Measurements from ENCODE around the gene FOLR1. TPM values are rescaled to one million over a fixed set of nuclear protein-coding genes. Genes with fewer than 3 reads are reported as not detected.

FOLR1 gene
- total and polyA plus RNA-seq, 10 of the 15 experiments (the other 5 are each of a cell fraction or from before 2014, with no cell fraction given), result not detected

- FAIRE-seq, result no peak
Measured at GRCh38 chr11:72195518-72196270, 3.8 kb downstream of the FOLR1 start.

More at GRCh38 chr11:72195518-72196270, 3.8 kb downstream of the FOLR1 start:
- ChIA-PET CTCF (interaction anchor here (0.5 to 0.9 kb wide), 5 partner anchors 15 to 51 kb away, joined by 3 to 4 read pairs (median 4); no protein-coding TSS in a partner anchor), RAD21 (ENCODE audit: unreplicated experiment) (no interaction called here), SMC1A (ENCODE audit: uncharacterized antibody, unreplicated experiment) (interaction anchor here (0.6 kb wide), 1 partner anchor 15 kb away, joined by 3 read pairs; no protein-coding TSS in a partner anchor), POLR2A (interaction anchor here (0.6 kb wide), 1 partner anchor 37 kb away, joined by 6 read pairs; no protein-coding TSS in a partner anchor)
- H3K4me1 ChIP-seq (ENCODE audit: control insufficient read depth, insufficient read depth, low read length), result no peaks in the 10 kb centered on the region
- no peaks in the 10 kb centered on the region for H3K36me3 ChIP-seq (ENCODE audit: control insufficient read depth in 2 of 2, insufficient read depth in 2 of 2, low read length in 1 of 2)
- no TSS peak for BruUV-seq (replicated peaks)
- no peaks in the 10 kb centered on the region for H3K9me3 ChIP-seq (replicated peaks; ENCODE audit: control insufficient read depth, insufficient read depth, low read length)
- H3K27ac ChIP-seq (ENCODE audit: control insufficient read depth, insufficient read depth), result no peak overlapping the region
- ATAC-seq (no peak), DNase-seq (ENCODE audit: low read depth, low spot score) (no peak)
- TF ChIP-seq, protein P1, sequence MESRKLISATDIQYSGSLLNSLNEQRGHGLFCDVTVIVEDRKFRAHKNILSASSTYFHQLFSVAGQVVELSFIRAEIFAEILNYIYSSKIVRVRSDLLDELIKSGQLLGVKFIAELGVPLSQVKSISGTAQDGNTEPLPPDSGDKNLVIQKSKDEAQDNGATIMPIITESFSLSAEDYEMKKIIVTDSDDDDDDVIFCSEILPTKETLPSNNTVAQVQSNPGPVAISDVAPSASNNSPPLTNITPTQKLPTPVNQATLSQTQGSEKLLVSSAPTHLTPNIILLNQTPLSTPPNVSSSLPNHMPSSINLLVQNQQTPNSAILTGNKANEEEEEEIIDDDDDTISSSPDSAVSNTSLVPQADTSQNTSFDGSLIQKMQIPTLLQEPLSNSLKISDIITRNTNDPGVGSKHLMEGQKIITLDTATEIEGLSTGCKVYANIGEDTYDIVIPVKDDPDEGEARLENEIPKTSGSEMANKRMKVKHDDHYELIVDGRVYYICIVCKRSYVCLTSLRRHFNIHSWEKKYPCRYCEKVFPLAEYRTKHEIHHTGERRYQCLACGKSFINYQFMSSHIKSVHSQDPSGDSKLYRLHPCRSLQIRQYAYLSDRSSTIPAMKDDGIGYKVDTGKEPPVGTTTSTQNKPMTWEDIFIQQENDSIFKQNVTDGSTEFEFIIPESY (IDR thresholded peaks at IDR 0.05), result no peak
- TF ChIP-seq ZNF24 (IDR thresholded peaks at IDR 0.05) (no peak), CBX3 (IDR thresholded peaks at IDR 0.05; ENCODE audit: borderline replicate concordance, low read depth) (no peak), SMARCA5 (IDR thresholded peaks at IDR 0.05) (no peak), CUX1 (IDR thresholded peaks at IDR 0.05; ENCODE audit: insufficient replicate concordance, low read depth, low read length) (no peak), HCFC1 (IDR thresholded peaks at IDR 0.05; ENCODE audit: low read length) (no peak), KLF5 (IDR thresholded peaks at IDR 0.05; ENCODE audit: partially characterized antibody) (no peak), MYC (IDR thresholded peaks at IDR 0.05; ENCODE audit: insufficient read depth, insufficient read length, insufficient replicate concordance, low read length, severe bottlenecking) (no peak), CBX5 (IDR thresholded peaks at IDR 0.05; ENCODE audit: low read depth) (no peak)
- TF ChIP-seq, protein P2, sequence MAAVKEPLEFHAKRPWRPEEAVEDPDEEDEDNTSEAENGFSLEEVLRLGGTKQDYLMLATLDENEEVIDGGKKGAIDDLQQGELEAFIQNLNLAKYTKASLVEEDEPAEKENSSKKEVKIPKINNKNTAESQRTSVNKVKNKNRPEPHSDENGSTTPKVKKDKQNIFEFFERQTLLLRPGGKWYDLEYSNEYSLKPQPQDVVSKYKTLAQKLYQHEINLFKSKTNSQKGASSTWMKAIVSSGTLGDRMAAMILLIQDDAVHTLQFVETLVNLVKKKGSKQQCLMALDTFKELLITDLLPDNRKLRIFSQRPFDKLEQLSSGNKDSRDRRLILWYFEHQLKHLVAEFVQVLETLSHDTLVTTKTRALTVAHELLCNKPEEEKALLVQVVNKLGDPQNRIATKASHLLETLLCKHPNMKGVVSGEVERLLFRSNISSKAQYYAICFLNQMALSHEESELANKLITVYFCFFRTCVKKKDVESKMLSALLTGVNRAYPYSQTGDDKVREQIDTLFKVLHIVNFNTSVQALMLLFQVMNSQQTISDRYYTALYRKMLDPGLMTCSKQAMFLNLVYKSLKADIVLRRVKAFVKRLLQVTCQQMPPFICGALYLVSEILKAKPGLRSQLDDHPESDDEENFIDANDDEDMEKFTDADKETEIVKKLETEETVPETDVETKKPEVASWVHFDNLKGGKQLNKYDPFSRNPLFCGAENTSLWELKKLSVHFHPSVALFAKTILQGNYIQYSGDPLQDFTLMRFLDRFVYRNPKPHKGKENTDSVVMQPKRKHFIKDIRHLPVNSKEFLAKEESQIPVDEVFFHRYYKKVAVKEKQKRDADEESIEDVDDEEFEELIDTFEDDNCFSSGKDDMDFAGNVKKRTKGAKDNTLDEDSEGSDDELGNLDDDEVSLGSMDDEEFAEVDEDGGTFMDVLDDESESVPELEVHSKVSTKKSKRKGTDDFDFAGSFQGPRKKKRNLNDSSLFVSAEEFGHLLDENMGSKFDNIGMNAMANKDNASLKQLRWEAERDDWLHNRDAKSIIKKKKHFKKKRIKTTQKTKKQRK (IDR thresholded peaks at IDR 0.05; ENCODE audit: low read depth, low read length), result no peak
- no peak overlapping the region for H2AFZ ChIP-seq (ENCODE audit: control insufficient read depth, low read depth, low read length)
- H3K27me3 ChIP-seq (replicated peaks in 1 of 2; ENCODE audit: control insufficient read depth in 2 of 2, insufficient read depth in 2 of 2, low read length in 1 of 2), result no peaks in the 10 kb centered on the region
- no peaks in the 10 kb centered on the region for H3K79me2 ChIP-seq (ENCODE audit: control insufficient read depth, insufficient read depth, low read length)
- in situ Hi-C loops (cut with MboI), result no loop called here
- no peak overlapping the region for H3K9ac ChIP-seq (ENCODE audit: control insufficient read depth, insufficient read depth, low read length)
- H3K4me2 ChIP-seq (ENCODE audit: control insufficient read depth, insufficient read depth), result no peak overlapping the region
- no peak overlapping the region for H3K4me3 ChIP-seq
- no peaks in the 10 kb centered on the region for H4K20me1 ChIP-seq (ENCODE audit: control insufficient read depth, insufficient read depth)
- intact Hi-C loops (cut with micrococcal nuclease; ENCODE audit: unreplicated experiment), result no loop called here
- WGBS (ENCODE audit: insufficient coverage, insufficient replicate concordance, low lambda C conversion rate, missing lambda C conversion rate), result 63% methylated on average over 12 of the region's 12 CpGs
